SIG-M5 (cell line): Measurements from ENCODE around the gene CDK5RAP3.
"Not testable (repeated sequence)": the region's sequence is repeated elsewhere in the genome, so short reads cannot be mapped to it uniquely, and the experiment has no call there.

Experiments
- DNase-seq: peaks from one replicate; lab custom pipeline; 2025; lab: John Stamatoyannopoulos, UW

The CDK5RAP3 gene

GRCh38 chr17:47970725-47971499 is at the start of gene CDK5RAP3:
Gene CDK5RAP3 (plus strand): TSS chr17:47971113. CDS start chr17:47971147, 34 bp downstream.
- peak; percentile 96 for DNase-seq

GRCh38 chr17:47924785-47925677 is 45.9 kb upstream of the CDK5RAP3 start:
- no peak for DNase-seq

GRCh38 chr17:47925678-47925988 is 45.3 kb upstream of the CDK5RAP3 start:
- no peak for DNase-seq

GRCh38 chr17:47927821-47928400 is 43.0 kb upstream of the CDK5RAP3 start:
- DNase-seq, result no peak

GRCh38 chr17:47928415-47928814 is 42.5 kb upstream of the CDK5RAP3 start:
- no peak for DNase-seq

GRCh38 chr17:47929218-47930000 is 41.5 kb upstream of the CDK5RAP3 start:
- no peak for DNase-seq

GRCh38 chr17:47931848-47932247 is 39.1 kb upstream of the CDK5RAP3 start:
- DNase-seq, result no peak

GRCh38 chr17:47934856-47935255 is 36.1 kb upstream of the CDK5RAP3 start:
- no peak for DNase-seq

- not testable (repeated sequence) for DNase-seq
Measured at GRCh38 chr17:47935468-47935867, 35.4 kb upstream of the CDK5RAP3 start.

- no peak for DNase-seq
Measured at GRCh38 chr17:47935961-47936360, 35.0 kb upstream of the CDK5RAP3 start.

GRCh38 chr17:47937941-47938340 is 33.0 kb upstream of the CDK5RAP3 start:
- DNase-seq, result no peak

GRCh38 chr17:47941246-47942095 is 29.4 kb upstream of the CDK5RAP3 start, which contains the start of gene PNPO:
Gene PNPO (plus strand): TSS chr17:47941571. CDS start chr17:47941676, 105 bp downstream.
- peak; percentile 96 for DNase-seq

- no peak for DNase-seq
Measured at GRCh38 chr17:47942096-47942510, 28.8 kb upstream of the CDK5RAP3 start.

GRCh38 chr17:47942568-47942967 is 28.3 kb upstream of the CDK5RAP3 start:
- no peak for DNase-seq

GRCh38 chr17:47945080-47945479 is 25.8 kb upstream of the CDK5RAP3 start:
- DNase-seq, result no peak

- no peak for DNase-seq
Measured at GRCh38 chr17:47945529-47946508, 25.1 kb upstream of the CDK5RAP3 start.

- no peak for DNase-seq
Measured at GRCh38 chr17:47946516-47946915, 24.4 kb upstream of the CDK5RAP3 start.

- no peak for DNase-seq
Measured at GRCh38 chr17:47946929-47947397, 23.9 kb upstream of the CDK5RAP3 start.

- DNase-seq, result no peak
Measured at GRCh38 chr17:47948706-47949196, 22.2 kb upstream of the CDK5RAP3 start.
